OCI-LY3 (cell line): Measurements from ENCODE around the gene NPY.
"Not testable (repeated sequence)": the region's sequence is repeated elsewhere in the genome, so short reads cannot be mapped to it uniquely, and the experiment has no call there.

Experiments used
- CTCF ChIP-seq: fragments of 200-600, 300-600 bp; sonication (generic); IDR thresholded peaks from 2 replicates; pipeline ENCODE4 v1.5.1; 2014; ENCODE audit warnings: antibody characterized with exemption, low read length, low read depth
- EZH2phosphoT487 ChIP-seq: fragments of 200-600 bp; shearing (Covaris generic); IDR thresholded peaks from 2 replicates; pipeline ENCODE4 v1.6.1; 2018; ENCODE audit warnings: antibody characterized with exemption, mixed run types, low read depth

- TF ChIP-seq CTCF, EZH2phosphoT487: not testable (repeated sequence)
These were observed 25.7 kb upstream of the NPY start for GRCh38 chr7:24258324-24258723.
